Measurements from ENCODE around the gene MGMT.

Gene MGMT

DNA sequence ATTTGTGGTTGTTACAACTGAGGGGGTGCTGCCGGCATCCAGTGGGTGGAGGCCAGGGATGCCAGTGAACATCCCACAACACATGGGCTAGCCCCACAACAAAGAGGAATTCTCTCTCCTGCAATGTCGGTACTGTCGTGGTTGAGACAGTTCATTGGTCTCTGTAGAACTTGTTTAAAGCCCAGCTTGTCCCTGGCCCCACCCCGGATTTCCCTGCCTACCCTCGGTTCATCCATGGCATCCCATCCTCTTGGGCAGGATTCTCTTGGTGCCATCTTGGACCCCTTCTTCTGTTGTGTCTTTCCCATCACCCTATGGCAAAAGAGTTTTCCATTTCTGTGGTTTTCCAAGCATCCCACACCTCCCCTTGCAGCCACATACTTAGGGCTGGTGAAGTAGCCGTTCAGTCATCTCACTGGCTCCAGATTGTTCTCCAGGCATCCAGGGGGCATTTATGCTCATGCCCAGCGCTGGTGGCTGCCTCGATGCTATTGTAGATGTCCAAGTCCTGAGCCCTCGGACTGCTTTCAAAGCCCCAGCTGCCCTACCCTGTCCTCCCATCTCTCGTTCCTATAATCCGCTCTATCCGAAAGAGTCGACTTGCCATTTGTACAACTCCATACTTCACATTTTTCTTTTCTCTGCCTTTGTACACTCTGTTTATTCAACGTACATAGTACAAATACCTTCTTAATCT, 39.2 kb downstream of the MGMT start:
- ChIA-PET POLR2A (ENCODE audit: low non-redundant PET) (no interaction called here), CTCF (no interaction called here)
- DNase-seq (ENCODE audit: low spot score): no peak
- H3K27ac ChIP-seq: no peak overlapping the region
- no peak for TF ChIP-seq CTCF (conservative IDR thresholded peaks at IDR 0.05; ENCODE audit: low read depth)

DNA sequence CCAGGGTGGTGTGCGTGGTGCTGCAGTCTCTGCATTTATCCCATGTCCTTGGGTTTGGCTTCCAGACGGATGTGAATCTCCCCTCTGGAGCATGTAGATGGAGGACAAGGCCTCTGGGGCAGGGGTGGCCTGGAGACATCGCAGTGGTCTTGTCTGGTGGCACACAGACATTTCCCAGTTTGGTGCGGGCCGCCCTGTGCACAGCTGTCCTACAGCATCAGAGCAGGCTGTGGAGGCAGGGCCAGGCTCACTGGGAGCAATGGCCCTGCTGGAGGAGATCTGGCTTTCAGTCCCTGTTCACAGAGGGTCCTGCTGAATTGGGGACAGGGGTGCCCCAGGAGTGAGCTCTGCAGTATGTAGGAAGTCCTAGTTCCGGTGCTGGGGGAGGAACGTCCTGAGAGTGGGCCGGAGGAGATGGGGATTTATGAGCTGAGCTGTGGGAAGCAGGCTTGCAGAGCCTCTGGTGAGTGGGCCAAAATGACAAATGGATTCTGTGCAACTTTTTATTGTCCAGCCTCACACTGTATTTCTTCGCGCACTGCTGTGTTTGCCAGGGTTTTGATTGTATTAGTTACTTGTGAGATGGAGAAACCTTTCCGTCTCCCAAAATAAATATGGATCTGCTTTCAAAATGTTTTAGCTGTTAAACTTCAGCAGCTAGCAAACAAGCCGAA, 40.3 kb downstream of the MGMT start:
- no peak for TF ChIP-seq CTCF (conservative IDR thresholded peaks at IDR 0.05; ENCODE audit: low read depth)
- H3K27ac ChIP-seq: no peak overlapping the region
- ChIA-PET POLR2A (ENCODE audit: low non-redundant PET) (no interaction called here), CTCF (interaction anchor here (0.7 kb wide), 1 partner anchor 1445 kb away, joined by 4 read pairs; no protein-coding TSS in a partner anchor)
- no peak for DNase-seq (ENCODE audit: low spot score)

GRCh38 chr10:129509155-129509554, 42.1 kb downstream of the MGMT start:
- H3K27ac ChIP-seq: no peak overlapping the region
- TF ChIP-seq CTCF (conservative IDR thresholded peaks at IDR 0.05; ENCODE audit: low read depth): no peak
- no peak for DNase-seq (ENCODE audit: low spot score)
- POLR2A ChIA-PET (ENCODE audit: low non-redundant PET): no interaction called here
- CTCF ChIA-PET: no interaction called here

DNA sequence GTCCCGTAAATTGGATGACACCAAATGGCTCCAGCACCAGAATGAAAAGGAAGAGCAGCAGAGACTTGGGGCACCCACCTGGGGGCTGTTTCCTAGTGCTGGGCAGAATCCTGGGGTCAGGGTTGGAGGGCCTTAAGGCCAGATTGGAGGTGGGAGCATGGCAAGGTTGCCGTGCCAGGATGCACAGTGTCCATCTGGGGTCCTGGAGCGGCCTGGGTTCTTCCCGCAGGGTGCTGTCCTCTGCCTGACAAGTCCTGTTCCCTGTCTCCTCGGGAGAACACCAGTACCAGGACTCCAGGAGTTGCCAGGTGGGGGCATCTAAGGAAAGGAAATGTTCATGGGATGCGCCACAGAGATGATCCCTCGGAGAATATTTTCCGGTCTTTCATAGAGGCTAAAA, 42.8 kb downstream of the MGMT start:
- TF ChIP-seq CTCF (conservative IDR thresholded peaks at IDR 0.05; ENCODE audit: low read depth): no peak
- CTCF ChIA-PET: no interaction called here
- POLR2A ChIA-PET (ENCODE audit: low non-redundant PET): no interaction called here
- no peak overlapping the region for H3K27ac ChIP-seq
- DNase-seq (ENCODE audit: low spot score): no peak

DNA sequence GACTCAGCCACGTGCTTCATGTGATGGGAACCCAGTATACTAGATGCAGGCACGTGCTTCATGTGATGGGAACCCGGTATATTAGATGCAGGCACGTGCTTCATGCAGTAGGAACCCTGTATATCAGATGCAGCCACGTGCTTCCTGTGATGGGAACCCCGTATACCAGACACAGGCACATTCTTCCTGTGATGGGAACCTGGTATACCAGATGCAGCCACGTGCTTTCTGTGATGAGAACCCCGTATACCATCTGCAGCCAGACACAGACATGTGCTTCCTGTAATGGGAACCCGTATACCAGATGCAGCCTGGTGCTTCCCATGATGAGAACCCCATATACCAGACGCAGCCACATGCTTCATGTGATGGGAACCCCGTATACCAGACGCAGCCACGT, 44.0 kb downstream of the MGMT start:
- POLR2A ChIA-PET (ENCODE audit: low non-redundant PET): no interaction called here
- CTCF ChIA-PET: no interaction called here

DNA sequence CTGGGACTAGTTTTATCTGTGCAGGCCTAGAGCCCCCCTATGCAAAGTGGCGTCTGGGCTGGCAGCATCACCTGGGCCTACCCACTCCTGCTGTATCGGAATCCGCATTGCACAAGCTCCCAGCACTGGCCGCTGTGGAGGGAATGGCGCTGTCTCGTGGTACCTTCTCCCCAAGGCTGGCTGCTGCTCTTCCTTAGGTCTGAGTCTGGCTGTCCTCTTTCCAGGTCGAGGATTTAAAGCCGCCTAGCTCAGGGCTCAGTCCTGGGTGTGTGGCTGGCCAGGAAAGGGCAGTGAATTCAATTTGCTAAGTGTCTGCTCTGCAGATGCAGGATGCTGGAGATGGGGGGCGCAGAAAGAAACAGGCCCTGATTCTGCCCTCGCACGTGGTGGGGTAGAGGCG, 44.7 kb downstream of the MGMT start:
- no peak for TF ChIP-seq CTCF (conservative IDR thresholded peaks at IDR 0.05; ENCODE audit: low read depth)
- no peak overlapping the region for H3K27ac ChIP-seq
- ChIA-PET CTCF (no interaction called here), POLR2A (ENCODE audit: low non-redundant PET) (no interaction called here)
- DNase-seq (ENCODE audit: low spot score): no peak

More for the DNA sequence above, 44.0 kb downstream of the MGMT start:
- no peak for DNase-seq (ENCODE audit: low spot score)
- no peak for TF ChIP-seq CTCF (conservative IDR thresholded peaks at IDR 0.05; ENCODE audit: low read depth)
- H3K27ac ChIP-seq: no peak overlapping the region
